Stimulated activated CD4-positive, alpha-beta T cell treated with anti-CD3 and anti-CD28 coated beads, Interleukin-1b, Interleukin-23, amount 100 ng/mL, for 24 hours (primary cell): Measurements from ENCODE around the gene ZBTB7B.
"Not testable (repeated sequence)": the region's sequence is repeated elsewhere in the genome, so short reads cannot be mapped to it uniquely, and the experiment has no call there.

ENCODE experiments used
- DNase-seq, 4 experiments: peaks; one replicate each; pipeline ENCODE4 v3.0.0-alpha.2; 2020; ENCODE audit warnings: low read depth in 4 of 4, low spot score in 1 of 4

The ZBTB7B gene

GRCh38 chr1:154968731-154969130 lies 33.9 kb upstream of the ZBTB7B start:
- DNase-seq: no peak

- DNase-seq: no peak
These were observed 33.4 kb upstream of the ZBTB7B start for GRCh38 chr1:154969246-154969645.

DNA sequence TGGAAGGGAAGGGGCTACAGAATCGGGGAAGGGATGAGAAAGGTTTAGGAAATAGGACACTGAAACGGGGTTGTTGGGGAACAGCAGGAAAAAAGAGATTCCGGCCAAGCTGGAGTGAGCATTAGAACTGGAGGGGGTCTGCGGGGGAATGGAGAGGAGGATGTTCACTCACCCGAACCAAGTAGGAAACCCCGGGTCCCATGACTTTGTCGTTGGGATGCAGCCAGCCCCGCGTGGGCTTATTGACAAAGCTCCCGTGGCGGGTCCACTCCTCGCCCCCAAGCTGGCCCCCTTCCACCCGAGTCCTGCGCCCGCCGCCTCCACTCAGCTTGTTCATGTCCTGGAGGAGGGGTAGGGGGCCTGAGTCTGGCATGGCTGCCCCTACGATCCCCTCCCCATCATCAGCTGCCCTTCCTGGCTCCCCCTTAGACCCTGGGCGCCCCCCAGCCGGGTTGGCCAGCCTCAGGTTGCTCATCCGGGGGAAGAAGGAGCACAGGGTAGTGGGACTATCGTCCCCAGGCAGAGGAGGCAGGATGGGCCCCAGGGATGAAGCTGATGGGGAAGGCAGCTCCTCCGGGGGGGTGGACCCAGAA lies 32.6 kb upstream of the ZBTB7B start:
- no peak for DNase-seq

GRCh38 chr1:154970631-154971340 lies 31.8 kb upstream of the ZBTB7B start, which contains the start of gene SHC1:
TSS of gene SHC1 (minus strand) at chr1:154970747. CDS start at chr1:154970526, 221 bp downstream.
- DNase-seq: peak in 2 of 4 experiments; percentile 33 to 45

DNA sequence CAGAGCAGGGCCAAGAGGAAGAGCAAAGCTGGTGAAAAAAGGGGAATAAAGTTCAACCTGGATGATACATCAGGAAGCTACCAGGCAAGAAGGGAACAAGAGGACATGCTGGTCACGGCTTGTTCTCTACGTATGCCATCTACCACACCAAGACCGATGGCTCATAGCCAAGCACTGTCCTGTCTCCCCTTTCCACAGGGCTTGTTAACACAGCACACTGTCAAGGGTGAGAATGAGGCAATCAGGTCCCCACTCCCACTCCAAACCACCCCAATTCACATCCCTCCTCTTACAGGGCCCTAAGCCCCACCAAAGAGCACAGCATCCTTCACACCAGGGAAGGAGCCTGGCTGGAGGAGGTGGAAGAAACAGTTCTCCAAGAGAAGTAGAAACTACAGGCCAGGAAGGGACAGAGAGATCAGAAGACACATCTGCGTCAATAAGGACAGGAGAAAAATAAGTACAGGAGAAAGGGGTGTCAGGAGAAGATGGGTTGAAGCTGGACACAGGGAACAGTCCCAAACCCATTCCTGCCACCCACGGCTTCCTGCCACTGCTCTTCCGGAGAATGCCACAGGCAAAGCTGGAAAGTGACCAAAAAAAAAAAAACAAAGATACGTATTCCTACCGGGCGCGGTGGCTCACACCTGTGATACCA lies 31.1 kb upstream of the ZBTB7B start:
- DNase-seq: no peak

- no peak for DNase-seq
These were observed 30.4 kb upstream of the ZBTB7B start for GRCh38 chr1:154972213-154972516.

DNA sequence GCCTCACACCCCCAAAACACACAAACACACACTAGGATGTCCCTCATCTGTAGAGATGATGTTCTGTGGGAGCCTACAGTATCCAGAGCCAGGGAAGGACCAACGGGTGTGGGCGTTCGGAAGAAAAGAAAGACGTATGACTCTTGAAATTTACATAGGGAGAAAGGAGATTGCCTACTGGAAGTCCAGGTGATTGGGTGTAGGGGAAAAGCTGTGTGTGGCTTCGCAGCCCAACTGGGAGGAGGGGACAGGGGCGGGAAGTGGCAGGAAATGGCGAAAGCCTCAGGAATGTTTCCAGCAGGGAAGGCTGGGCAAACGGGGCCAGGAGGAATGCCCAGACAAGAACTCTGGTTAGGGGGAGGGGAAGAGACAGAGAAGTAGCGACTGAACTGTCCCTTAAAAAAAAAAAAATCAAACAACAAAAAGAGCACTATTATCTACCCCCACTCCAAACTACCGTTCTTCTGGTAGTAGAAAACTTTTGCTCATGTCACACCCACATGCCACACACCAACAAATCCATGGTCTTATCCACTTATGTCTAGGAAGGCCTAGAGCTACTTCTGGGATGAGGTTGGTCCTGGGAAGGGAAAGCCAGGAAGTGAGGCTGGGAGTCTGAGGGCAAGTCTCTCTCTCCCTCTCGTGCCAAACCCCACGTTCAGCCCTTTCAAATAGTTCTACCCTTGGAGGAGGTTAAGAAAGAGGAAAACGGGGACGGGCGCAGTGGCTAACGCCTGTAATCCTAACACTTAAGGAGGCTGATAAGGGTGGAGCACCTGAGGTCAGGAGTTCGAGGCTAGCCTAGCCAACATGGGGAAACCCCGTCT lies 29.9 kb upstream of the ZBTB7B start:
- DNase-seq: no peak

DNA sequence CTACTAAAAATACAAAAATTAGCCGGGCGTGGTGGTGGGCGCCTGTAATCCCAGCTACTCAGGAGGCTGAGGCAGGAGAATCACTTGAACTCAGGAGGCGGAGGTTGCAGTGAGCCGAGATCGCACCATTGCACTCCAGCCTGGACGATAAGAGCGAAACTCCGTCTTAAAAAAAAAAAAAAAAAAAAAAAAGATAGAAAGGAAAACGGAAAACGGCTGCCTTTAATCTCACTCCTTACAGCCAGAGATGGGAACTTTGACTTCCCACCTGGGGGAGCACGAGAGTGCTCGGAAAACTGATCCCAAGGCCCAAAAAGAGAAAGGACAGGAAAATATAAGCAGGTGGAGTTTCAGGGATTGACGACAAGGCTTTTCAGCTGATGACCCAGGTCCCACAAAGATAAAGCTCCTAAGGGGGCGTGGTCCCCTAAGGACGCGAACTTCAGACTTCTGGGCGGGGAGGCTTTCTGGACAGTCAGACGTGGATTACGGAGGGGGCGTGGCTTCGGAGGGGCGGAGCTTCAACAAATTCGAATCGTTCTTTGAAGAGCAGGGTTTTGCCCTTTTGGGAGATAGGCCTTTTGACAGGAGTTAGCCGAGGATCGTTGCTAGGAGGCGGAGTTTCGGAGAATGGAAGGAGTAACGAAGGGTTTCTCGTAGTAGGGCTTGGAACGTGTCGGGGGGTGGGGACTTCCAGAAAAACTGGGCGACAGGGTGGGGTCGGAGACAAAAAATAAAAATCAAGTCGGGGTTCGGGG lies 29.1 kb upstream of the ZBTB7B start:
- peak; percentile 88 to 95 (median 93) for DNase-seq

DNA sequence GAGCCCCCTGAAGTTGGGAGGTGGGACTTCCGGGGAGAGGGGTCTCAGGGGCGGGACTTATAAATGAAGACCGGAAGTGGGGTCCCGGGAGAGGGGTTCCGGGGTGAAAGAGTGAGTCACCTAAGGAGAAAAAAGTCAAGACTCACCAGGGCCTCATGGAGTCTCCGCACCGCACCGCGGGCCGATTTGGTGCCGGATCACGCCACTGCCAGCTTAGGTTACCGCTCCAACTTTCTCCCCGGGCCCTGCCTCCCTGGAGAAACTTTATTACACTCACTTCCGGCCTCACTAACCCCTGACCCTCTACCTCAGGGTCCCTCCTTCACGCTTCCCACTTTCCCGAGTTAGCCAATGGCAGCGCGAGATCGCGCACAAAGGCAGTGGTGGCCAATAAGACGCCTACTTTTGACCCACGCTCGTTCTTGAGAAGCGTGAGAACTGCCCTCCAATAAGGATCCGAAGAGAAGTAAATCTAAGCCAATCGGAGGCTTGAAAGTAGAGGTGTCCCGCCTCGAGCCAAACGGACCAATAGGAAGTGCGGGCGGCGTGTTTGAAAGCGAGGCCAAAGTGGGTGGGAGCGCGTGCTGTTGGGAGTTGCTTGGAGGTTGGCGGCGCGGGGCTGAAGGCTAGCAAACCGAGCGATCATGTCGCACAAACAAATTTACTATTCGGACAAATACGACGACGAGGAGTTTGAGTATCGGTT lies 28.3 kb upstream of the ZBTB7B start, which contains the start of gene CKS1B:
CKS1B (plus strand) TSS at position 580 of the 706 bp plus-strand sequence; CDS start at position 645, 65 bp downstream.
- peak; percentile 78 to 94 (median 91) for DNase-seq

GRCh38 chr1:154974808-154975408 lies 27.7 kb upstream of the ZBTB7B start:
- peak; percentile 86 to 91 (median 90) for DNase-seq

- DNase-seq: peak in 2 of 4 experiments; percentile 28 to 58
These were observed 27.1 kb upstream of the ZBTB7B start for GRCh38 chr1:154975409-154976059.

GRCh38 chr1:154977762-154978161 lies 24.8 kb upstream of the ZBTB7B start:
- not testable (repeated sequence) for DNase-seq

- DNase-seq: no peak
These were observed 24.2 kb upstream of the ZBTB7B start for GRCh38 chr1:154978360-154978759.

DNA sequence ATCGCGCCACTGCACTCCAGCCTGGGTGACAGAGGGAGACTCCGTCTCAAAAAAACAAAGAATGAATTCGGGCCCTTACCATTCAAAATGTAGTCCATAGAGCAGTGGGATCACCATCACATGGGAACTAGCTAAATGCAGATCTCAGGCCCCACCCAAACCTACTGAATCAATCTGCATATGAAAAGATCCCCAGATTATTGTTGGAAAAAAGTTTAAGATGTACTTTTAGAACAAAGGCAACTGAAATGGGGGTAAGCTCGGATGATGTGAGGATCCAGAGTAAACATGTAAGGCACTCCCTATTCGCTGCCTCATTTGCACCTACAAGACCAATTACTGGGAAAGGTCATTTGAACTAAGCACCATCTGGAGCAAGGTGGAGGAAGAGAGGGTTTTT lies 20.3 kb upstream of the ZBTB7B start:
- no peak for DNase-seq

- peak; percentile 86 to 96 (median 94) for DNase-seq
These were observed 19.5 kb upstream of the ZBTB7B start, which contains the start of gene FLAD1 for GRCh38 chr1:154982897-154983648. TSS of gene FLAD1 (plus strand) at chr1:154983344. CDS start at chr1:154983695, 351 bp downstream.

DNA sequence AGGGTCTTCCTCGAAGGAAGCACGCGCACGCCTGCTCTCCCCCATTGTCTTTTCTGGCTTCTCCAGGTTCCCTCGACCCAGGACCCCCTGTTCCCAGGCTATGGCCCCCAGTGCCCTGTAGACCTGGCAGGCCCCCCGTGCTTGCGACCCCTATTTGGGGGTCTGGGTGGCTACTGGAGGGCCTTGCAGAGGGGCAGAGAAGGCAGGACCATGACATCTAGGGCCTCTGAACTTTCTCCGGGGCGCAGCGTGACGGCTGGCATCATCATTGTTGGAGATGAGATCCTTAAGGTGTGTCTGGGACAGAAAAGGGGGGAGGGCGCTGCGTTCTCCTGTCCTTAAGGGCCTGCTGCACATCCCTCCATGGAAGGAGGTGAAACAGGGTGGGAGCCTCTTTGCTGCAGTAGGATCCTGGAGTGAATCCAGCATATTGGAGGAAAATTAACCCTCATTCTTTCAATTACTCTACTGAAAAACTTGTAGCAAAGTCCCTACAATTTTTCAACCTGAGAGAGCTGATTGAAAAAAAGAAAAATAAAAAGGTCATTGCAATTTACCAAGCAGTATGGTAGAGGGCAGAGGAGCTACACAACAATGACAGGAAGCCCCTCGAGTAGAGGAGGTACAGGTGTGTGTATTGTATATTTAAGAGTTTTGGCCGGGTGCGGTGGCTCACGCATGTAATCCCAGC lies 18.7 kb upstream of the ZBTB7B start:
- DNase-seq: no peak

- DNase-seq: not testable (repeated sequence)
These were observed 15.9 kb upstream of the ZBTB7B start for GRCh38 chr1:154986736-154987135.

GRCh38 chr1:154987326-154987725 lies 15.3 kb upstream of the ZBTB7B start:
- DNase-seq: no peak
